Activated effector memory CD4-positive, alpha-beta T cell treated with Interleukin-2 at 50 U/mL for 16 hours (primary cell): ENCODE data around the gene SMARCAD1.

ENCODE experiments used
- DNase-seq: peaks from one replicate; pipeline ENCODE4 v3.0.0-alpha.2; 2020

SMARCAD1 gene

GRCh38 chr4:94207469-94208224 is at the start of gene SMARCAD1:
SMARCAD1 (plus strand) TSS chr4:94207865; CDS start chr4:94208395, 530 bp downstream.
- peak; percentile 73 for DNase-seq

- DNase-seq: no peak
Measured at GRCh38 chr4:94158883-94159282, 48.8 kb upstream of the SMARCAD1 start.

GRCh38 chr4:94159790-94160189 is 47.9 kb upstream of the SMARCAD1 start:
- no peak for DNase-seq

DNA sequence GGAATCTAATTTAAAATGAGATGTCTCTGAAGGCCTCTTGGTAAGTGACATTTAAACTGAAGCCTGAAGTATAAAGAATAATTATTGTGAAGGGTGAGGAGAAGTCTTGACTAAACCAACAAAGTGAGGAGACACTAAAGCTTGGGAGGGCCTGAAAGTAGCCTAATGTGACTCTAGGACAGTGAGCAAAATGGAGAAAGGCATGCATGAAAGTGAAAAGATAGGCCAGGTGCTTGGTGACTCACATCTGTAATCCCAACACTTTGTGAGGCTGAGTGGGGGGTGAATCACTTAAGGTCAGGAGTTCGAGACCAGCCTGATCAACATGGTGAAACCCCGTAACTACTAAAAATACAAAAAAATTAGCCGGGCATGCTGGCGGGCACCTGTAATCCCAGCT is 46.9 kb upstream of the SMARCAD1 start:
- no peak for DNase-seq

DNA sequence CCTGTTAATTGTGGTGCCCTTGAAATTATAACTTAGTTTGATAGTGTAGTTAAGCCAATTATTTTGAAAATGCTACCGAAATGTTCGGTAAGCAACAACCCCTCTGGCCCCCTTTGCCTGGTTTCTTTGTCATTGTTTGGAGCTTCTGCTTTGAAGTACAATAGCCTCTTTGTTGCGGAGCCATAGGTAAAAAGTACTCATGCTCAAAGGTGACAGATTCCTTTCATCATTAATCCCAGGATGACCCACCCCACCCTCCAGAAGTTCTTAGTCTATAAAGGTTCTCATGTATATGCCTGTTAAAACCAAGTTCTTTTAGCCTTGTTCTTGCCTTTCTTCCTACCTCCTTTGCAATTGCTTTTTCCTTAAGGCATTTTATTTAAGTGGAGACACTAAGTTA is 42.4 kb upstream of the SMARCAD1 start:
- DNase-seq: no peak

DNA sequence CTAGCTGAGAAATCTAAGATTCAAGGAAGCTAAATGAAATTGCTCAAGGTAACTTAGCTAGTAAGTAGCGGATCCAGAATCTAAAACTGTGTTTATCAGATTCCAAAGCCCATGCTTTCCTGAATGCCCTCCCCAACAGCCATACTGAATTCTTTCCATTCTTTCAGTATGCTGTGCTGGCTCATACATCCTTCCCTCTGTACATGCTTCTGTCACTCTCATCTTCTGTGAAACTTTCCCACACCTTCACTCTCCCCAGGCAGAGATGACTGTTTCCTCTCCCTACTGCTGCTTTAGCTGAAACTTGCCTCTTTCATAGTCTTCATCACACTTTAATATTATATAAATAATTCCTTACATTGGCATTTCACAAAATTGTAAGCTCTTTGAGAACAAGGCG is 39.3 kb upstream of the SMARCAD1 start:
- DNase-seq: no peak

DNA sequence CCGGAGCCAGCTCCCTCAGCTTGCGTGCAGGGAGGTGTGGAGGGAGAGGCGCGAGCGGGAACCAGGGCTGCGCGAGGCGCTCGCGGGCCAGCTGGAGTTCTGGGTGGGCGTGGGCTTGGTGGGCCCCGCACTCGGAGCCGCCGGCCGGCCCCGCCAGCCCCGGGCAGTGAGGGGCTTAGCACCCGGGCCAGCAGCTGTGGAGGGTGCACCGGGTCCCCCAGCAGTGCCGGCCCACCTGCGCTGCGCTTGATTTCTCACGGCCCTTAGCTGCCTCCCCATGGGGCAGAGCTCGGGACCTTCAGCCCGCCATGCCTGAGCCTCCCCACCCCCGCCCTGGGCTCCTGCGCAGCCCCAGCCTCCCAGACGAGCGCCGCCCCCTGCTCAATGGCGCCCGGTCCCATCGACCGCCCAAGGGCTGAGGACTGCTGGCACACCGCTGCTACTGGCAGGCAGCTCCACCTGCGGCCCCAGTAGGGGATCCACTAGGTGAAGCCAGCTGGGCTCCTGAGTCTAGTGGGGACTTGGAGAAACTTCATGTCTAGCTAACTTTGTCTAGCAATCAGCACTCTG is 37.8 kb upstream of the SMARCAD1 start:
- no peak for DNase-seq

DNA sequence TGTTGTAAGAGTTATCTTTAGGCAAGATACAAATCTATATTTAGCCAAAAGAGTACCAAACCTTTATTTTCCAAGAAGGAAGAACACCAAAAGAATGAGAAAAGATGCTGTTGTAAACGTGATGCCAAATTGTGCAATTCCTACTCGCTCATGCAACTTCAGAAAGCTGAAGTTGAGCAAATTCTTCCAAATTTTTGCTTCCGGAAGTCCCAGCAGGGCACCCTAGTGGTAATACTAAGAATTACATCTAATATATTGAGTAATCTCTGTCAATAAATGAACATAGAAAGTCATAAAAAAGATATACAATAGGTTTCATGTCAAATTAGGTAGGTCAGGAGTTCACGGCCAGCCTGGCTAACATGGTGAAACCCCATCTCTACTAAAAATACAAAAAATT is 36.0 kb upstream of the SMARCAD1 start:
- no peak for DNase-seq

DNA sequence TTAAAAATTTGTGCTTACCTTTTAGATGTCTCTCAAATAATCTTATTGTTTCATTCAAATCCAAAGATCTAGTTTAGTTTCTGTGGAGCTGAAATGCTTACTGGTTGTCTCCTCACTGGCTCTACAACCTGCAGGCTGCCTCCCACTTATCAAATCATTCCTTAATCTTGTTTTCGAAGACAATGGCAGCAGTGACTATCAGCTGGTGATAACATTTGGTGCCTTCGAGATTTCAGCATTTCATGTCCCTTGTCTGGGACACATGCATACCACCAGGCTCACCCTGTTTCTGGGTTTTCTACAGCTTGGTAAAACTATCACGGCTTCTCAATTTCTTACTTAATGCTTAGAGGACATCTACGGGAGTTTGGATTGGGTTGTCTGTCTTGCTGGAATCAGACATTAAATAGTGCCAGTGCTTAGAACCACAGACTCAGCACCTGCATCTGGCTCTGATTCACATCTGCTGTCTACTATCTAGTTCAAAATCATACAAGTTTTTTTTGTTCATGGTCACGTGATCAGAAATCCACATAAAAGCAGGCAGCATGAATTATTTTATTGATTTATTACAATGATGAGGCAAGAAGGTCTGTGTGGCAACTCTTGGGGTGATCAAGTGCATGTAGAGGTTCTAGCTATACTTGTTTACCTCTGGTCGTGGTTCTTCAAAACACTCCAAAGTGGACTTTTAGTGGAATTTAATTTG is 32.0 kb upstream of the SMARCAD1 start:
- DNase-seq: no peak

DNA sequence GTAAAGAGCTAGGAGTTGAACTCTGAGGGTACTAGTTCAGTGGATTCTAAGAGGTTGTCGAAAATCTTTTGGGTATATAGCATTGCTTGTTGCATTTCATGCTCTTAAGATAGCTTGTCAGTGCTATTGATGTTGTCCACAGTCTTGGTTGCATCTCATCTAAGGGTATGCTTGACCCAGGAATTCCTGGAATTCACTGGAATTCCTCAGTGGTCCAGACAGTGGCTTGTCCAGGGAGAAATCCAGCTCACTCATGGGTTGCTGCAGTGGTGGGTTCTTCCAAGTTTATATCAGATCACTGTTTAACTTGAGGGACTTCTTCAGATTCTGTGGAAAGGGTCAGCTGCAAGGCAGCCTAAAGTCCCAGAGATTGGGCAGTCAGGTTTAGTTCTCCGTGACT is 29.8 kb upstream of the SMARCAD1 start:
- DNase-seq: no peak

DNA sequence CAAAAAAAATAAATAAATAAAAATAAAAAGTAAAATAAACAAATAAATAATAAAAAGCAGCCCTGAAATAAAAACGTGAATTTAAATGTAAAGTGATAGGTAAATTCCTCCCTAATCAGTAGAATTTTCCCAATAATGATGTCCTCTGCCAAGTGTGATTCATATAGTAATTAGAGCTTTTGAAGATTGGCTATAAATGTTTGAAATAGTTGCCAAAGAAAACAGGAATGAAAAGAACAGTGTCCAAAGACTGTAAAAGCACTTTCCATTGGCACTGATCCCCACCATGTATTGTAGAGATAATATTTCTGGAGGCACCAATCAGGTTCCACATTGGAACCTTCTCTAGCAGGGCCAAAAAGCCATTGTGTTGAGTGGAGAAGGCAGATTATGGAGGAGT is 25.9 kb upstream of the SMARCAD1 start:
- no peak for DNase-seq

- DNase-seq: no peak
Measured at GRCh38 chr4:94202769-94203168, 4.9 kb upstream of the SMARCAD1 start.

DNA sequence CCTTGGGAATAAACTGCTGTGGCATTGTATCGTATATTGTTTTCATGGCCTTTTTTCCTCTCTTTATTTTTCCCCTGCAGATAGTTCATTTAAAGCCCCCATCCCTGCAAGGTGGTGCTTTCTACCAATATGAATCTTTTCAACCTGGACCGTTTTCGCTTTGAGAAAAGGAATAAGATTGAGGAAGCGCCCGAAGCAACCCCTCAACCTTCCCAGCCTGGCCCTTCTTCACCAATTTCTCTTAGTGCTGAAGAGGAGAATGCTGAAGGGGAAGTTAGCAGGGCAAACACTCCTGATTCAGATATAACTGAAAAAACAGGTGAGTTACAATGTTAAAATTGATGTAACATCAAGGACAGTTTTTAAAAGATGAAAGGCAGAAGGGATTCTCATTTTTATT is 601 bp downstream of the SMARCAD1 start:
- DNase-seq: no peak

DNA sequence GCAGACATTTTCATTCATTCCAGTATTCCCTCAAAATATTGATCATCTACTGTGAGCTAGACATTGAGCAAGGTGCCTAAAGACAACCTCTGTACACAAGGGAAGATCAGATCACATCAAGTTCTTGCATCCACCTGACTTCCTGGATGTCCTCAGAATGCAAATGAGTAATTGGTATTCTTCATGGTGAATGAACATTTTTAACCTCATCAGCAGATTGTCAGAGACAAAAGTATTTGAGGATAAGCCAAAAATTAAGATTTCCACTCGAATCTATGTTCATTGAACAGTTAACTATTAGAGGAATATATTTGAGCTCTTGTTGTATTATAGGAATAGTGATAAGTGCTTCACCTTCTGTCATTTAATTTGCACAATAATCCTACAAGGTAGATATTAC is 1.3 kb downstream of the SMARCAD1 start:
- DNase-seq: no peak

- DNase-seq: no peak
Measured at GRCh38 chr4:94211861-94212260, 4.2 kb downstream of the SMARCAD1 start.

DNA sequence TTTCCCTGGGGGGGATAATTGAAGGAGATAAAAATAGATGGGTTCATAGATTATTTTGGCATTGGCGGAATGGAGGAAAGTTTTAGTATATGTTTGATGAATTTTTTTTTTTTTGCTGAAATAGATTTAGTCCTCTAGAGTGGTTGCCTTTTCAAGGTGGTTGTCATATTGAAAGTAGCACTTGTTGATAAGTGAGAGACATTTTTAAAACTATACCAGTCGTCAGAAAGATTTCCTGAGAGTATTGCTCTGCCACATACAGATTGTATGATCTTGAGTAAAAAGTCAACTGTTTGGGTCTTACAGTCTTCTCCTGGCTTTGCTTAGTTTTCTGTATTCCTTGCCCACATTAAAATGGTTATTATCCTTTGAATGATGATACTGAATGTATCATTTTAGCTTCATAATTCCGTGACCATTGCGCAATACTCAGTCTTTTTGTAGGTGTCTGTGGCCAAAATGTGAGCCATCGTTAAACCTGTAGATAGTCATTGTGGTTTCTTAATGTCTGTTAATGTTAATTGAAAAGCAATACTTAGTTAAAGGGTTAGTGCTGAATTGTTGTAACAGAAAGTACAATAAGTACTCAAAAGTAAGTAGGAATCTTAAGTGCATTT is 7.1 kb downstream of the SMARCAD1 start:
- no peak for DNase-seq

DNA sequence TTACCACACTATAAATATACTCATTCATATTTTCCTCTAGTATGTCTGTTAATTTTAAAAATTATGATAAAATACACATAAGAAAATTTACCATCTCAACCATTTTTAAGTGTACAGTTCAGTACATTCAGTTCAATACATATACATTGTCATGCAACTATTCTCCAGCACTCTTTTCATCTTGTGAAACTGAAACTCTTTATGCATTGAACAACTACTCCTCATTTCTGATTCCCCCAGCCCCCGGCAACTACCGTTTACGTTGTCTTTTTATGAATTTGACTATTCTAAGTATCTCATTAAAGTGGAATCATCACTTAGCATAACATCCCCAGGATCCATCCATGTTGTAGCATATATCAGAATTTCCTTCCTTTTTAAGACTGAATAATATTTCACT is 8.7 kb downstream of the SMARCAD1 start:
- no peak for DNase-seq

- DNase-seq: no peak
Measured at GRCh38 chr4:94219402-94219801, 11.7 kb downstream of the SMARCAD1 start.

GRCh38 chr4:94221916-94222315 is 14.3 kb downstream of the SMARCAD1 start:
- no peak for DNase-seq

DNA sequence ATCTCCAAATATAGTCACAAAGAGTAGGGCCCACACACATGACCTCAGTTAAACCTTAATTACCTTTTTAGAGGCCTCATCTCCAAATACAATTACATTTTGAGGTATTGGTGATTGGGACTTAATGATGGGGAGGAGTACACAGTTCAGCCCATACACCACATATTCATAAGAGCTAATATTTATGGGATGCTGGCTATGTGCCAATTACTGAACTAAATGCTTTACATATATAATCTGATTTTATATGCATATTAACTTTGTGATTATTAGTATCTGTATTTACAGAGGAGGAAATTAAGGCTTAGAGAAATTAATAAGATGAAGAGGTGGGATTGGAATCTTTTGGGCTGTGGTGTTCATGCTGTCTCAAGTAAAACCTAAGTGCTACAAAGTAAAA is 17.8 kb downstream of the SMARCAD1 start:
- DNase-seq: no peak

GRCh38 chr4:94226763-94227162 is 19.1 kb downstream of the SMARCAD1 start:
- no peak for DNase-seq

GRCh38 chr4:94228493-94229216 is 21.0 kb downstream of the SMARCAD1 start:
- DNase-seq: no peak

- no peak for DNase-seq
Measured at GRCh38 chr4:94232519-94232918, 24.9 kb downstream of the SMARCAD1 start.
